CD4-positive, alpha-beta memory T cell (primary cell): ENCODE data around the gene DNAJC12. TPM values are rescaled to one million over a fixed set of nuclear protein-coding genes. Genes with fewer than 3 reads are reported as not detected.
A peak's percentile ranks its signal among the peaks of the same experiment; 100 is the strongest.
"Not testable (repeated sequence)": the region's sequence is repeated elsewhere in the genome, so short reads cannot be mapped to it uniquely, and the experiment has no call there.

Source experiments
- CTCF ChIA-PET: fragments of 350-600 bp; sonication (Branson Sonifier 250); formaldehyde crosslinking; loops from one replicate; lab custom pipeline; 2021; ENCODE audit warnings: inconsistent platforms; ENCODE audit not compliant: partially characterized antibody; lab: Charles Lee
- POLR2A ChIA-PET: fragments of 350-600 bp; sonication (Branson Sonifier 250); formaldehyde crosslinking; loops from one replicate; lab custom pipeline; 2021; ENCODE audit not compliant: partially characterized antibody; lab: Charles Lee
- DNase-seq, 5 donors: peaks; one replicate each; pipeline versions ENCODE4 v3.0.0 to v3.0.0-alpha.2; 2020 to 2022; ENCODE audit warnings: mixed read lengths in 1 of 5
- H3K27ac ChIP-seq: one replicate; pipeline ENCODE4 v1.7.0; 2013; ENCODE audit warnings: low read depth, low read length
- H3K27me3 ChIP-seq: 2 replicates; pipeline ENCODE4 v1.7.0; 2013; ENCODE audit warnings: mild to moderate bottlenecking, low read length, moderate library complexity; ENCODE audit not compliant: insufficient read depth
- H3K36me3 ChIP-seq: 2 replicates; pipeline ENCODE4 v1.7.0; 2013; ENCODE audit warnings: mild to moderate bottlenecking, low read length, moderate library complexity; ENCODE audit not compliant: insufficient read depth
- H3K4me1 ChIP-seq: 2 replicates; pipeline ENCODE4 v1.7.0; 2013; ENCODE audit warnings: mild to moderate bottlenecking, low read length, moderate library complexity; ENCODE audit not compliant: insufficient read depth
- H3K4me3 ChIP-seq, 2 donors: one replicate each; pipeline ENCODE4 v1.7.0; 2013; ENCODE audit warnings: low read length in 2 of 2, mild to moderate bottlenecking in 1 of 2
- H3K9me3 ChIP-seq, 2 donors: one replicate each; pipeline ENCODE4 v1.7.0; 2013; ENCODE audit warnings: low read length in 2 of 2, control low read depth in 1 of 2; ENCODE audit not compliant: control insufficient read depth in 1 of 2
- H3K27ac Mint-ChIP-seq, 7 donors: one replicate each; pipeline ENCODE4 v1.8.0; 2020 to 2021; ENCODE audit warnings: mixed read lengths in 7 of 7, mild to moderate bottlenecking in 6 of 7, inconsistent platforms in 3 of 7, moderate library complexity in 3 of 7
- H3K27me3 Mint-ChIP-seq, 2 donors: one replicate each; pipeline ENCODE4 v1.8.0; 2020 to 2021; ENCODE audit warnings: mixed read lengths in 2 of 2
- H3K36me3 Mint-ChIP-seq, 2 donors: one replicate each; pipeline ENCODE4 v1.8.0; 2020 to 2021; ENCODE audit warnings: mixed read lengths in 2 of 2, inconsistent platforms in 1 of 2, mild to moderate bottlenecking in 1 of 2
- H3K4me1 Mint-ChIP-seq, 4 donors: one replicate each; pipeline ENCODE4 v1.8.0; 2020 to 2021; ENCODE audit warnings: mixed read lengths in 4 of 4, mild to moderate bottlenecking in 1 of 4
- H3K4me3 Mint-ChIP-seq, 8 donors: one replicate each; pipeline ENCODE4 v1.8.0; 2020 to 2021; ENCODE audit warnings: mixed read lengths in 8 of 8, mild to moderate bottlenecking in 7 of 8, moderate library complexity in 6 of 8, inconsistent platforms in 3 of 8
- H3K9me3 Mint-ChIP-seq, 8 donors: one replicate each; pipeline ENCODE4 v1.8.0; 2020 to 2021; ENCODE audit warnings: mixed read lengths in 8 of 8, mild to moderate bottlenecking in 5 of 8, inconsistent platforms in 3 of 8, moderate library complexity in 1 of 8
- intact Hi-C: fragments of 100-400 bp; cut with micrococcal nuclease; formaldehyde crosslinking; loops from one replicate; pipeline ENCODE4 v1.15.1; 2023
- polyA plus RNA-seq, 2 donors: library from polyadenylated mRNA; unstranded; fragments of 300-500 nt; fragmentation: Illumina TruSeq; gene quantifications; one replicate each; pipeline ENCODE4 v1.2.3, GENCODE V29; 2021
- total RNA-seq, 2 experiments: library from RNA; stranded (reverse); gene quantifications; one replicate each; pipeline ENCODE4 v1.2.3, GENCODE V29; 2021

DNAJC12 gene
- total RNA-seq: not detected
- polyA plus RNA-seq: under 1 TPM in 1 of 2 donors, not detected in 1; 0.22 TPM

- CTCF ChIA-PET: interaction anchor here (0.8 kb wide), 1 partner anchor 318 kb away, joined by 3 read pairs; no protein-coding TSS in a partner anchor
Measured at GRCh38 chr10:67837541-67838314, at the start of gene DNAJC12. TSS of gene DNAJC12 (minus strand) at chr10:67838188. CDS start at chr10:67838011, 177 bp downstream.

DNA sequence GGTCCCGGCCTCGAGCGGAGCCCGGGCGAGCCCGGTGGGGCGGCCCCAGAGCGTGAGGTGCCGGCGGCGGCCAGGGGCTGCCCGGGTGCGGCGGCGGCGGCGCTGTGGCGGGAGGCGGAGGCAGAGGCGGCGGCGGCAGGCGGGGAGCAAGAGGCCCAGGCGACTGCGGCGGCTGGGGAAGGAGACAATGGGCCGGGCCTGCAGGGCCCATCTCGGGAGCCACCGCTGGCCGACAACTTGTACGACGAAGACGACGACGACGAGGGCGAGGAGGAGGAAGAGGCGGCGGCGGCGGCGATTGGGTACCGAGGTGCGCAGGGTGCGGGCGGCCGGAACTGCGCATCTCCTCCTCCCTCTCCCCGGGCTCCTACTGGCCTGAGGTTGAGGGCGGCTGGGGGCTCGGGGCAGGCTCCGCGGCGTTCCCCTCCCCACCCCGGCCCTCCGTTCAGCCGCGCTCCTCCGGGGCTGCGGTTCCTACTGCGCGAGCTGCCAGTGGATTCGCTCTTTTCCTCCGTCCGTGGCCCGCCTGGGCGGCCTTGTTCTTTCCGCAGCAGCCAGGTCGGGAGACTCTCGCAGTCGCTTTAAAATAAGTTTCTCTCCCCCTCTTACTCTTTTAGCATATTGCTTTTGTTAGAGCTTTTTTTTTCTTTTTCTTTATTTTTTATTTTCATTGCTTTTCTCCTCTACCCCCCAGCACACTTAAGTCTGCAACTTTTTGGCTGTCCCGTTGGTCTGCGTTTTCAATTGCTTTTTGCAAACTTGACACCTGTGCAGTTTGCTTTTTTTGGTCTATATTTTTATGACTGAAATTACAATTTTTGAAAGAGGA, 47.1 kb upstream of the DNAJC12 start:
- Histone ChIP-seq H3K4me3 (peak overlapping the region; percentile 36 to 55), H3K9me3 (no peaks in the 10 kb centered on the region), H3K27ac (peak overlapping the region; percentile 55), H3K36me3 (peaks cover 31% of the 10 kb centered on the region), H3K27me3 (no peaks in the 10 kb centered on the region), H3K4me1 (peaks cover 43% of the 10 kb centered on the region)
- peak overlapping the region; percentile 84 to 95 (median 94) for H3K27ac Mint-ChIP-seq
- POLR2A ChIA-PET: interaction anchor here (0.5 to 2.5 kb wide), 21 partner anchors 9 to 1015 kb away, joined by 3 to 19 read pairs (median 3); partner anchors contain the start of genes HNRNPH3, PBLD and RUFY2
- DNase-seq: peak; percentile 79 to 85 (median 81)
- no peaks in the 10 kb centered on the region for H3K27me3 Mint-ChIP-seq
- CTCF ChIA-PET: interaction anchor here (1.0 to 4.0 kb wide), 5 partner anchors 10 to 273 kb away, joined by 3 to 23 read pairs (median 4); no protein-coding TSS in a partner anchor
- intact Hi-C loops: loop anchor here (1.0 to 10.0 kb wide), 7 partner anchors 30 to 1020 kb away; partner anchors contain the start of genes CCAR1, DDX50 and HERC4
- peak overlapping the region; percentile 88 to 96 (median 92) for H3K4me3 Mint-ChIP-seq
- no peaks in the 10 kb centered on the region for H3K9me3 Mint-ChIP-seq
- H3K36me3 Mint-ChIP-seq: peaks cover 26 to 42% of the 10 kb centered on the region in 2 donors
- peaks cover 23 to 57% (median 30%) of the 10 kb centered on the region in 4 donors for H3K4me1 Mint-ChIP-seq

More at GRCh38 chr10:67837541-67838314, at the start of gene DNAJC12:
- POLR2A ChIA-PET: interaction anchor here (1.6 kb wide), 1 partner anchor 9 kb away, joined by 3 read pairs; no protein-coding TSS in a partner anchor
- H3K27ac ChIP-seq: no peak within 1 kb of the TSS
- H3K36me3 ChIP-seq: no peaks in the 10 kb centered on the region
- peak within 1 kb of the TSS in 2 of 7 donors; percentile 15 to 75 for H3K27ac Mint-ChIP-seq
- DNase-seq: peak in 3 of 5 donors; percentile 9 to 17 (median 13)
- intact Hi-C loops: no loop called here
- no peaks in the 10 kb centered on the region for H3K9me3 ChIP-seq
- peaks cover 2 to 12% (median 8%) of the 10 kb centered on the region in 8 donors for H3K9me3 Mint-ChIP-seq
- H3K4me1 Mint-ChIP-seq: peaks cover 0 to 4% (median 3%) of the 10 kb centered on the region in 4 donors
- no peak within 1 kb of the TSS for H3K4me3 Mint-ChIP-seq
- H3K27me3 ChIP-seq: no peaks in the 10 kb centered on the region
- no peaks in the 10 kb centered on the region for H3K36me3 Mint-ChIP-seq
- no peak within 1 kb of the TSS for H3K4me3 ChIP-seq
- no peaks in the 10 kb centered on the region for H3K4me1 ChIP-seq
- H3K27me3 Mint-ChIP-seq: no peaks in the 10 kb centered on the region

GRCh38 chr10:67884313-67884841, 46.4 kb upstream of the DNAJC12 start, which contains the start of gene SIRT1:
TSS of gene SIRT1 (plus strand) at chr10:67884656. CDS start at chr10:67884722, 66 bp downstream.
- CTCF ChIA-PET: interaction anchor here (0.9 to 4.0 kb wide), 5 partner anchors 11 to 271 kb away, joined by 3 to 23 read pairs (median 4); no protein-coding TSS in a partner anchor
- Histone ChIP-seq H3K27ac (peak within 1 kb of the TSS; percentile 55), H3K27me3 (no peaks in the 10 kb centered on the region), H3K36me3 (peaks cover 25% of the 10 kb centered on the region), H3K4me3 (peak within 1 kb of the TSS; percentile 36 to 55), H3K9me3 (no peaks in the 10 kb centered on the region), H3K4me1 (peaks cover 40% of the 10 kb centered on the region)
- Mint-ChIP-seq H3K9me3 (no peaks in the 10 kb centered on the region), H3K4me3 (peak within 1 kb of the TSS; percentile 90 to 98 (median 94)), H3K27me3 (no peaks in the 10 kb centered on the region), H3K4me1 (peaks cover 19 to 53% (median 27%) of the 10 kb centered on the region in 4 donors), H3K27ac (peak within 1 kb of the TSS; percentile 95 to 98 (median 96)), H3K36me3 (peaks cover 22 to 38% of the 10 kb centered on the region in 2 donors)
- peak; percentile 90 to 93 (median 92) for DNase-seq
- POLR2A ChIA-PET: interaction anchor here (1.0 to 2.5 kb wide), 16 partner anchors 9 to 1016 kb away, joined by 3 to 18 read pairs (median 4); partner anchors contain the start of genes HERC4, HNRNPH3 and PBLD
- intact Hi-C loops: loop anchor here (1.0 to 10.0 kb wide), 4 partner anchors 35 to 1020 kb away; partner anchors contain the start of genes CCAR1, DDX50 and HERC4

DNA sequence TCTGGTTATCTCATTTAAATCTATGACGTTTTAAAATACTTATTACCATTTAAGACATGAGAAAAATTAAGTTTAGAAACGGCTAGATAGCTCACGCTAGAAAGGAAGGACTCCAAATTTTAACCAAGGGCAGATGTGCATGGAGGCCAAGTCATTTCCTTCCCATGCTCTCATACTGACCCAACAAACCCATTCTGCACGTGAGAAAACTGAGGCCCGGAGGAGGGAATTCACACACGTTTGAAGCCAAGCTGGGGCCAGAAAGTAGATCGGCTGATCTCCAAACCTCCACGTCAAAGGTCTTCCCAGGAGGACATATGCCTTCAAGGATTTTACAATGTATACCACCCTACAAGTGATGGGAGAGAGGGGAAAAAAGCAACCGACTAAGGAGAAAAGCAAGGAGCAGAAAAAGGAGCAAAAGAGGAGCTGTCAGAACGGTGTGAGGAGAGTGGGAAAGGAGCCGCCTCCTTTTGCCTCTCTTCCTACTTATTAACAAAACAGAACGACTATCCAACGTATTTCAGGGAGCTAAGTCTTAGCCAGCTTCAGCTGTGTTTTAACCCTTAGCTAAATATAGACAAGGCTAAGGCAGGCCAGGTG, 45.8 kb upstream of the DNAJC12 start:
- ChIA-PET CTCF (interaction anchor here (0.9 to 4.0 kb wide), 6 partner anchors 11 to 272 kb away, joined by 3 to 23 read pairs (median 4); no protein-coding TSS in a partner anchor), POLR2A (interaction anchor here (1.0 to 2.5 kb wide), 13 partner anchors 11 to 1017 kb away, joined by 3 to 18 read pairs (median 4); partner anchors contain the start of genes HERC4, HNRNPH3 and PBLD)
- H3K9me3 Mint-ChIP-seq: no peaks in the 10 kb centered on the region
- Histone ChIP-seq H3K27me3 (no peaks in the 10 kb centered on the region), H3K36me3 (peaks cover 19% of the 10 kb centered on the region), H3K9me3 (no peaks in the 10 kb centered on the region), H3K4me1 (peaks cover 34% of the 10 kb centered on the region), H3K27ac (peak overlapping the region; percentile 55), H3K4me3 (peak overlapping the region; percentile 24 to 36)
- intact Hi-C loops: loop anchor here (1.0 to 10.0 kb wide), 4 partner anchors 35 to 1021 kb away; partner anchors contain the start of genes CCAR1, DDX50 and HERC4
- H3K27me3 Mint-ChIP-seq: no peaks in the 10 kb centered on the region
- peak overlapping the region; percentile 85 to 98 (median 92) for H3K4me3 Mint-ChIP-seq
- peaks cover 15 to 47% (median 22%) of the 10 kb centered on the region in 4 donors for H3K4me1 Mint-ChIP-seq
- H3K36me3 Mint-ChIP-seq: peaks cover 17 to 32% of the 10 kb centered on the region in 2 donors
- H3K27ac Mint-ChIP-seq: peak overlapping the region; percentile 95 to 98 (median 96)
- no peak for DNase-seq

GRCh38 chr10:67878133-67878532, 40.1 kb upstream of the DNAJC12 start:
- H3K36me3 ChIP-seq: no peaks in the 10 kb centered on the region
- Mint-ChIP-seq H3K4me1 (no peaks in the 10 kb centered on the region), H3K27me3 (no peaks in the 10 kb centered on the region), H3K9me3 (no peaks in the 10 kb centered on the region), H3K4me3 (no peak overlapping the region), H3K27ac (no peak overlapping the region), H3K36me3 (no peaks in the 10 kb centered on the region)
- no peaks in the 10 kb centered on the region for H3K4me1 ChIP-seq
- H3K4me3 ChIP-seq: no peak overlapping the region
- ChIA-PET POLR2A (no interaction called here), CTCF (no interaction called here)
- H3K27me3 ChIP-seq: no peaks in the 10 kb centered on the region
- no peaks in the 10 kb centered on the region for H3K9me3 ChIP-seq
- DNase-seq: no peak
- intact Hi-C loops: no loop called here
- no peak overlapping the region for H3K27ac ChIP-seq

DNA sequence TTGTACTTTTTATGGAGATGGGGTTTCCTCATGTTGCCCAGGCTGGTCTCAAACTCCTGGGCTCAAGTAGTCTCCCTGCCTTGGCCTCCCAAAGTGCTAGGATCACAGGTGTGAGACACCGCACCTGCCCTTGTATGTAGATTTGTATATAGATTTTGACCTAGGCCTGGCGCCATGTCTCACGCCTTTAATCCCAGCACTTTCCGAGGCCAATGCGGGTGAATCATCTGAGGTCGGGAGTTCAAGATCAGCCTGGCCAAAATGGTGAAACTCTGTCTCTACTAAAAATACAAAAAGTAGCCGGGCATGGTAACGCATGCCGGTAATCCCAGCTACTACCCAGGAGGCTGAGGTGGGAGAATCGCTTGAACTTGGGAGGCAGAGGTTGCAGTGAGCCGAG, 39.4 kb upstream of the DNAJC12 start:
- DNase-seq, H3K4me3 Mint-ChIP-seq, H3K9me3 ChIP-seq, H3K4me3 ChIP-seq, H3K9me3 Mint-ChIP-seq, H3K36me3 ChIP-seq, H3K27me3 Mint-ChIP-seq, CTCF ChIA-PET, H3K4me1 Mint-ChIP-seq, intact Hi-C loops, H3K36me3 Mint-ChIP-seq, H3K27ac Mint-ChIP-seq, H3K27ac ChIP-seq, POLR2A ChIA-PET, H3K4me1 ChIP-seq, H3K27me3 ChIP-seq: not testable (repeated sequence)
